Vagina (tissue), 2 donors: ENCODE data around the gene METTL24.

ENCODE experiments used
- POLR2A ChIP-seq, 2 donors: fragments of 450-650 bp; IDR thresholded peaks; one replicate each; pipeline ENCODE4 v1.6.1; 2017; ENCODE audit warnings: antibody characterized with exemption in 2 of 2, mild to moderate bottlenecking in 2 of 2, moderate library complexity in 2 of 2
- POLR2AphosphoS5 ChIP-seq, 2 donors: sonication (generic); formaldehyde crosslinking; IDR thresholded peaks; one replicate each; pipeline ENCODE4 v1.9.0; 2017; ENCODE audit warnings: antibody characterized with exemption in 2 of 2, mild to moderate bottlenecking in 2 of 2, low read depth in 1 of 2; ENCODE audit not compliant: insufficient read depth in 1 of 2
- TF ChIP-seq, protein P1 (sequence below), 3 experiments: fragments of 450-650 bp in 2 of 3; fragments of 200-600 bp in 1 of 3; sonication (generic) in 1 of 3; IDR thresholded peaks; one replicate each; pipeline ENCODE4 v1.5.1; 2017 to 2019; ENCODE audit warnings: antibody characterized with exemption in 3 of 3, mild to moderate bottlenecking in 2 of 3, moderate library complexity in 2 of 3

DNA sequence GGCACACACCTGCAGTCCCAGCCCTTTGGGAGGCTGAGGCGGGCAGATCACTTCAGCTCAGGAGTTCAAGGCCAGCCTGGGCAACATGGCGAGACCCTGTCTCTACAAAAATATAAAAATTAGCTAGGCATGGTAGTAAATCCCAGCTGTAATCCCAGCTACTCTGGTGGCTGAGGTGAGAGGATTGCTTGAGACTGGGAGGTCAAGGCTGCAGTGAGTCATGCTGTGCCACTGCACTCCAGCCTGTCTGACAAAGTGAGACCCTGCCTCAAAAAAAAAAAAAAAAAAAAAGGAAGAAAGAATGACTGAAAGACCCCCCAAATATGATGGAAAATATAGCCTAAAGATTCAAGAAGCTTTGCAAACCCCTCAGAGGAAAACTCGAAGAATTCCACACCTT, 26.8 kb downstream of the METTL24 start:
- TF ChIP-seq, protein P1, sequence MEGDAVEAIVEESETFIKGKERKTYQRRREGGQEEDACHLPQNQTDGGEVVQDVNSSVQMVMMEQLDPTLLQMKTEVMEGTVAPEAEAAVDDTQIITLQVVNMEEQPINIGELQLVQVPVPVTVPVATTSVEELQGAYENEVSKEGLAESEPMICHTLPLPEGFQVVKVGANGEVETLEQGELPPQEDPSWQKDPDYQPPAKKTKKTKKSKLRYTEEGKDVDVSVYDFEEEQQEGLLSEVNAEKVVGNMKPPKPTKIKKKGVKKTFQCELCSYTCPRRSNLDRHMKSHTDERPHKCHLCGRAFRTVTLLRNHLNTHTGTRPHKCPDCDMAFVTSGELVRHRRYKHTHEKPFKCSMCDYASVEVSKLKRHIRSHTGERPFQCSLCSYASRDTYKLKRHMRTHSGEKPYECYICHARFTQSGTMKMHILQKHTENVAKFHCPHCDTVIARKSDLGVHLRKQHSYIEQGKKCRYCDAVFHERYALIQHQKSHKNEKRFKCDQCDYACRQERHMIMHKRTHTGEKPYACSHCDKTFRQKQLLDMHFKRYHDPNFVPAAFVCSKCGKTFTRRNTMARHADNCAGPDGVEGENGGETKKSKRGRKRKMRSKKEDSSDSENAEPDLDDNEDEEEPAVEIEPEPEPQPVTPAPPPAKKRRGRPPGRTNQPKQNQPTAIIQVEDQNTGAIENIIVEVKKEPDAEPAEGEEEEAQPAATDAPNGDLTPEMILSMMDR (IDR thresholded peaks at IDR 0.05) = no peak
- TF ChIP-seq POLR2AphosphoS5 (IDR thresholded peaks at IDR 0.05; ENCODE audit: insufficient read depth in 1 of 2, low read depth in 1 of 2) = no peak
- TF ChIP-seq POLR2A (IDR thresholded peaks at IDR 0.05) = no peak
